ENCODE results near the gene LOXL3.

The LOXL3 gene

DNA sequence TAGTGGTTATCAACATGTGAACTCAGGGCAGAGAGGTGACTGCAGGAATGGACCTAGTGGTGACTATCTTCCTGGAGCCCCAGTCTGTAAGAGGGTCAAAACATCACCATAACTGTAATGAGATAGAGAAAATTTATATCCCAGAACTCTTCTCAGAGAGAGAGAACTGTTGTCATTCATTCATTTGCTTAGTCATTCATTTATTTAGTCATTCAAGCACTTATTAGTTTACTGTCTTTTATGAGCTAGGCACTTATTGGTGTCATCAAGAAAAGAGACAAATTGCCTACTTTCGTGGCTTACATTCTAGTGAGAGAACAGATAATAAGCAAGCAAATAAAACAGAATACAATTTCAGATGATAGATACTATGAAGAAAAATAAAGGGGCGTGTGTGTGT, 34.9 kb upstream of the LOXL3 start:
- Histone ChIP-seq H4K20me1 (ENCODE audit: low read depth, low read length) (no peaks in the 10 kb centered on the region), H3K4me3 (ENCODE audit: insufficient read depth, low read length, poor library complexity, severe bottlenecking) (no peak overlapping the region), H3F3A (ENCODE audit: insufficient read depth) (no peaks in the 10 kb centered on the region), H2AFZ (ENCODE audit: low read depth, low read length, severe bottlenecking) (no peak overlapping the region), H3K9me2 (replicated peaks; ENCODE audit: insufficient read depth, low read length) (no peaks in the 10 kb centered on the region), H3K27ac (ENCODE audit: low read depth, low read length) (no peak overlapping the region), H3K4me2 (ENCODE audit: low read depth, low read length, poor library complexity, severe bottlenecking) (no peak overlapping the region), H3K9me3 (ENCODE audit: insufficient read depth, low read length) (no peaks in the 10 kb centered on the region), H3K27me3 (ENCODE audit: low read length) (no peaks in the 10 kb centered on the region), H3K36me3 (ENCODE audit: low read length) (no peaks in the 10 kb centered on the region), H3K79me2 (ENCODE audit: insufficient read depth, low read length) (no peaks in the 10 kb centered on the region), H3K9ac (ENCODE audit: low read length) (no peak overlapping the region)
- TF ChIP-seq, protein P1, sequence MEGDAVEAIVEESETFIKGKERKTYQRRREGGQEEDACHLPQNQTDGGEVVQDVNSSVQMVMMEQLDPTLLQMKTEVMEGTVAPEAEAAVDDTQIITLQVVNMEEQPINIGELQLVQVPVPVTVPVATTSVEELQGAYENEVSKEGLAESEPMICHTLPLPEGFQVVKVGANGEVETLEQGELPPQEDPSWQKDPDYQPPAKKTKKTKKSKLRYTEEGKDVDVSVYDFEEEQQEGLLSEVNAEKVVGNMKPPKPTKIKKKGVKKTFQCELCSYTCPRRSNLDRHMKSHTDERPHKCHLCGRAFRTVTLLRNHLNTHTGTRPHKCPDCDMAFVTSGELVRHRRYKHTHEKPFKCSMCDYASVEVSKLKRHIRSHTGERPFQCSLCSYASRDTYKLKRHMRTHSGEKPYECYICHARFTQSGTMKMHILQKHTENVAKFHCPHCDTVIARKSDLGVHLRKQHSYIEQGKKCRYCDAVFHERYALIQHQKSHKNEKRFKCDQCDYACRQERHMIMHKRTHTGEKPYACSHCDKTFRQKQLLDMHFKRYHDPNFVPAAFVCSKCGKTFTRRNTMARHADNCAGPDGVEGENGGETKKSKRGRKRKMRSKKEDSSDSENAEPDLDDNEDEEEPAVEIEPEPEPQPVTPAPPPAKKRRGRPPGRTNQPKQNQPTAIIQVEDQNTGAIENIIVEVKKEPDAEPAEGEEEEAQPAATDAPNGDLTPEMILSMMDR (IDR thresholded peaks at IDR 0.05; ENCODE audit: insufficient read depth, low read length, poor library complexity, severe bottlenecking): no peak
- TF ChIP-seq EZH2phosphoT487 (conservative IDR thresholded peaks at IDR 0.05; ENCODE audit: low read length): no peak

DNA sequence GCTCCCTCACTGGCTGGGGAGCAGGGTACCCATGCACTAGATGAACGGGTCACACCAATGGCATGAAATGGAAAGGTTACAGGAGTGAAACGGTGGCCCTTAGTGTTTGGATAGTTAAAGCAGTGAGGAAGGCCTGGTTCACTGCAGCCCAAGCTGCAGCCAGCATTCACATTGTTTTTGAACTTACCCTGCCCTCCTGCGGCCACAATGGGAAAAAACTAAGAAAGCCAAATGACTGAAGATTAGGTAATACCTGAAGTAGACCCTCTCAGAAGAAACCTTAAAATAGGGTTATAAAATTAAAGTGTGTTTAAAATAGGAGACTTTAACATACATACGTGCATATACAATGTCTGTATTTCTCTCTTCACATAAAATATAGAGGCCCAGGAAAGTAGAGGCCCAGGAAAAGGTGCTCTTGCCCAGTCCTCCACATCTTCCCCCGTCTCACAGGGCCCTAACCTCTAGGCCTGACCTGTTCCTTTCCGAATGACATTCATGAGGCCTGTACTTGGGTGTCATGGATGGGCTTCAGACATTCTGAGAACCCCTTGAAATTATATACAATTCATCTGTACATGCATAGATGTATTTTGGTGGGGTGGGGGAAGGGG, 34.0 kb upstream of the LOXL3 start:
- no peak overlapping the region for H3K4me3 ChIP-seq (ENCODE audit: insufficient read depth, low read length, poor library complexity, severe bottlenecking)
- H2AFZ ChIP-seq (ENCODE audit: low read depth, low read length, severe bottlenecking): peak overlapping the region; percentile 52
- H3K36me3 ChIP-seq (ENCODE audit: low read length): no peaks in the 10 kb centered on the region
- H3K9ac ChIP-seq (ENCODE audit: low read length): no peak overlapping the region
- H3K9me2 ChIP-seq (replicated peaks; ENCODE audit: insufficient read depth, low read length): no peaks in the 10 kb centered on the region
- H3K79me2 ChIP-seq (ENCODE audit: insufficient read depth, low read length): no peaks in the 10 kb centered on the region
- H3K27ac ChIP-seq (ENCODE audit: low read depth, low read length): no peak overlapping the region
- H3K9me3 ChIP-seq (ENCODE audit: insufficient read depth, low read length): no peaks in the 10 kb centered on the region
- H4K20me1 ChIP-seq (ENCODE audit: low read depth, low read length): no peaks in the 10 kb centered on the region
- H3K4me2 ChIP-seq (ENCODE audit: low read depth, low read length, poor library complexity, severe bottlenecking): no peak overlapping the region
- no peaks in the 10 kb centered on the region for H3K27me3 ChIP-seq (ENCODE audit: low read length)
- no peaks in the 10 kb centered on the region for H3F3A ChIP-seq (ENCODE audit: insufficient read depth)
- TF ChIP-seq, protein P1 (IDR thresholded peaks at IDR 0.05; ENCODE audit: insufficient read depth, low read length, poor library complexity, severe bottlenecking): peak; percentile 52
- TF ChIP-seq EZH2phosphoT487 (conservative IDR thresholded peaks at IDR 0.05; ENCODE audit: low read length): no peak

DNA sequence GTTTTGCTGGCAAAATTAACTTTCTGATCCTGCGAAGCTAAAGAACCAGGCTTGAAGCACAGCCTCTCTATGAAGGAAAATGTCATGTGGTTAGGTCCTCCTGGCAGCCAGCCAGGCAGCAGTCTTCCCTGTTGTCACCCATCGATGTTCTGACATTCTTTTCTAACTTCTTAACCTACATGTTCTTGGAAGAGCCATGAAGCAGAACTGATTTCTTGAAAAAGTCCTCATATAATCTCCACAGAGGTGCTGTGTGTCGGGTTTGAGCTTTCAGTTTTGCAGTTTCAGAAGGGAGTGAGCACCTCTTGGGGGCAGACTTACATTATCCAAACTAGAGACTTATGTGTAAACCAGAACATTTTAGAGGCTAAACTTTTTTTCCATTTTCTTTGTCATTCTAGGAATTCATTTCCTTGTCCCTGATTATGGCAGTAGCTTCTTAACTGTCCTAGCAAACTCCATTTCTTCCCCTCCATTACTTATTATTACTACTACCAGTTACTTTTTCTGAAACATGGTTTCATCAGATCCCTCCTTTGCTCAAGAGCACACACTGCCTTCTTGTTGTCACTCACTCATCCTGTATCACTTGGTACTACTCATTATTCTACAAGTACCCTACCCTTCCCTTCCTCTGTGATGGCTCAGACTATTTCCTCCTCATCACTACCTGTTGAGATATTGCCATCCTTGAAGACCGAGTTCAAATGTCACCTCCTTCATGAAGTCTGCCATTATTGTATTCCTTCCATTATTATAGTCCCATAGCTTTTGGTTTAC, 31.9 kb upstream of the LOXL3 start:
- no peak overlapping the region for H2AFZ ChIP-seq (ENCODE audit: low read depth, low read length, severe bottlenecking)
- no peak for TF ChIP-seq EZH2phosphoT487 (conservative IDR thresholded peaks at IDR 0.05; ENCODE audit: low read length)
- TF ChIP-seq, protein P1 (IDR thresholded peaks at IDR 0.05; ENCODE audit: insufficient read depth, low read length, poor library complexity, severe bottlenecking): no peak
- H3K9me3 ChIP-seq (ENCODE audit: insufficient read depth, low read length): no peaks in the 10 kb centered on the region
- no peaks in the 10 kb centered on the region for H4K20me1 ChIP-seq (ENCODE audit: low read depth, low read length)
- peak overlapping the region; percentile 6 for H3K4me2 ChIP-seq (ENCODE audit: low read depth, low read length, poor library complexity, severe bottlenecking)
- no peaks in the 10 kb centered on the region for H3F3A ChIP-seq (ENCODE audit: insufficient read depth)
- no peaks in the 10 kb centered on the region for H3K79me2 ChIP-seq (ENCODE audit: insufficient read depth, low read length)
- no peak overlapping the region for H3K9ac ChIP-seq (ENCODE audit: low read length)
- H3K36me3 ChIP-seq (ENCODE audit: low read length): no peaks in the 10 kb centered on the region
- no peaks in the 10 kb centered on the region for H3K27me3 ChIP-seq (ENCODE audit: low read length)
- H3K9me2 ChIP-seq (replicated peaks; ENCODE audit: insufficient read depth, low read length): no peaks in the 10 kb centered on the region
- no peak overlapping the region for H3K4me3 ChIP-seq (ENCODE audit: insufficient read depth, low read length, poor library complexity, severe bottlenecking)
- H3K27ac ChIP-seq (ENCODE audit: low read depth, low read length): no peak overlapping the region
